NCI-H226 (cell line): Measurements from ENCODE around the gene DCP2.

Source experiments
- DNase-seq: peaks from one replicate; pipeline ENCODE4 v3.0.0-alpha.2; 2015

The DCP2 gene

DNA sequence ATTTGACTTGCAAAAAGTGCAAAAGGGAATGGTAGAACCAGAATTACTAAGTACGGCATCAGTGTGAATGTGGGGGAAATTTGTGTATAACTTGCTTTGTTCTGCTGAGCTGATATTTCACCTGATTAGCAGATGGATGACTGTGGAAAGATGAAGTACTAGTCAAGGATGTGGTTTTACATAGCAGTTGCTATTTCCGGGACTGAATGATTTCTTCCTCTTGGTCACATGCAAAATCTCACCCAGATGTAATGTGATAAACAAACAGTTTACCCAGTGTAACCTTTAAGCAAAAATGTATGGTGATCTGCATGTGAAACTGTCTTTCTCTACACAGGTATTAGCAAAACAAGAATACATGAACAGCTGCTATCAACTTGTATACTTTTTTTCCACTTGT, 46.1 kb downstream of the DCP2 start:
- no peak for DNase-seq

DNA sequence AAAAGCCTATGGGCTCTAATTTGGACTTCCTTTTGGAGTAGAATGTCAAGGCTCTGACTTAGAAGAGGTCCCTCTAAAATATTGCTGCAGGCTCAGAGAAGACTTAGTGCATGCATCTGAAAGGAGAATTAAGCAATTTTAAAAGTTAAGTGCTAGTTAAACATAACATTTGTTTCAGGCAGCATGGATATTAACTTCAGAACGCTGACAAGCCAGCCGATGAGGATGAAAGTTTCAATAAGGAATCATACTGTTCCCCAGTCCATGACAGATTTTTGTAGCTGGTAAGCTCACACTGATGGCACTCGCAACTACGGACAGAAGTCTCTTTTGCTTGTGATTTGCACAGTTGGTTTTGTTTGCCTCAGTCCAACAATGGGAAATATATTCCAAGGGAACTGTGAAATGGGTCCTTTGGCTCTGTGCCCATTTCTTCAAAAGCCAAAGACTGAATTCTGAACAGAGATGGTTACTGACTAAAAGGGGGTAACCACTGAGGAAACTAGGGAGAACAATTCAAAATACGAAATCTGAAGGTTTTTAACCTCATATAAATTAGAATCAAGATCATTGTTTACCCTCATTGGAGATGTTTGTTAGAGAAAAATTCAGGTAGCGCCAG, 47.6 kb downstream of the DCP2 start:
- DNase-seq, result no peak

- DNase-seq, result no peak
Observed at GRCh38 chr5:113025596-113025995, 49.0 kb downstream of the DCP2 start.

DNA sequence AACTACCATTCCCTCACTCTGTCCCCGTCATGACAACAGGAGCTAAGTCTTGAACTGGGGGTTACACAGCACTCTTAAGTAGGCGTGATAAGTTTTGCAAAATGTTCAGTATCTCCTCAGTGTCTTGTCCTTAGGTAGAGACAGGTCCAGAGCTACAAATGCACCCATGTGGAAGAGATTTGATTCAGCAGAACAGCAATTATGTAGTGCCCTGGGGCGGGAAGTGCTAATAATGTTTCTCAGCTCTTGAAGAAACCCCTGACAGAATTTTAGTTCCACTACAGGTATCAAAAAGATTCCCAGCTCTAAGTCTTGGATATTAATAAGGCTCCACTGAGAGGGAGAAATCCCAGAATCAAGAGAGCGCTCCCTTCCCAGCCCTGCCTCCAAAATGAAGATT, 49.6 kb downstream of the DCP2 start:
- no peak for DNase-seq

GRCh38 chr5:113027015-113027414, 50.4 kb downstream of the DCP2 start:
- no peak for DNase-seq

- no peak for DNase-seq
Observed at GRCh38 chr5:113027431-113027830, 50.8 kb downstream of the DCP2 start.

DNA sequence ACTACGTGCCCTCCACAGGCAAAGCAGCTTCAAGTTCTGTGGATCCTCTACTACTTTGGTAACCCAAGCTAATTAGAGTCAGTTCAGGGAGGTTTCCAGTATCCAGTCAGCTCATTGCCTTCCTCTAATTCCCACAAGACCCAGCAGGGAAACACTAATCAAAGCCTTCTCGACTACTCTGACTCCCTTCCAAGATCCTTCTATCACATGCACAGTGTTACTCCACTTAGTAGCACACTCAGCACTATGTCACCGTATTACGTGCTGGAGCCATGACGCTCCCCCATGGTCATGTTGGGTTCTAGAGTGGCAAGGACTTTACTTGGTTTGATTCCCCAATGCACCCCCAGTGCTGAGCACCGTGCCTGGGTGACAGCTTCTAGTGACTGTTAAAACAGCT, 53.0 kb downstream of the DCP2 start:
- DNase-seq, result no peak

GRCh38 chr5:113031104-113031503, 54.5 kb downstream of the DCP2 start:
- no peak for DNase-seq

DNA sequence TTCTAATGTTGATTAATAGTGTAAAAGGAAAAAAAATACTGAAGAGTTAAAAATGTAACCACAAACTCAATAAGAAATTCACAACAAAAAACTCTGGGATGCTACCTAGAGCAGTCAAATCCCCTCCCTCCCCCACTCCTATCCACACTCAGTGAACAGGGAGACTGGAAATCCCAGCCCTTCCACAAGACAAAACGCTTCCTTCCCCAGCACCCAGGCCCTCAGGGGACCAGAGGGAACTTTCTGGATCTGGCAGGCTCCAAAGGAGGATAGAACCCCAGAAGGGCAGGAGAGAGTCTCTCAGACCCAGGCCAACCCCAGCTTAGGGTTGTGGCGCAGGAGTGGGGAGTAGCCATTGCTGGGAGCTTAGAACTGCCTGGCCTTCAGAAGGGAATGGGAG, 55.0 kb downstream of the DCP2 start:
- no peak for DNase-seq

- DNase-seq, result peak; percentile 66
Observed at GRCh38 chr5:113034182-113034773, 57.7 kb downstream of the DCP2 start.

DNA sequence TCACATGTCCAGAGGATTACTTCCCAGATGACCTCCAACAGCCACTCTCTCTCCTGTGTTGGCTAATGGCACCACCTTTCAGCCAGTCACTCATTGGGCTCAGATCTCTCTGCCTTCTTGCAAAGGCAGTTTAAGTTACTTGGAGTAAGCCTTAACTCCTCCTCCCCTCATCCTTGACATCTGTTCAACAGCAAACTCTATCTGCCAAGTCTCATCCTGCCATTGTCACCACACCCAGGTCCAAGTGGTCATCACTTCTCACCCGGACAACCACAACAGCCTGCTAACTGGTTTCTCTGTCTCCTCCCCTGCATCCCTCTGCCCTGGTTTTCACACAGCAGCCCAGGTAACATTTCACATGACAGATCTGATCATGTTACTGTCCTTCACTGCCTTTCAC, 58.5 kb downstream of the DCP2 start:
- DNase-seq, result no peak

DNA sequence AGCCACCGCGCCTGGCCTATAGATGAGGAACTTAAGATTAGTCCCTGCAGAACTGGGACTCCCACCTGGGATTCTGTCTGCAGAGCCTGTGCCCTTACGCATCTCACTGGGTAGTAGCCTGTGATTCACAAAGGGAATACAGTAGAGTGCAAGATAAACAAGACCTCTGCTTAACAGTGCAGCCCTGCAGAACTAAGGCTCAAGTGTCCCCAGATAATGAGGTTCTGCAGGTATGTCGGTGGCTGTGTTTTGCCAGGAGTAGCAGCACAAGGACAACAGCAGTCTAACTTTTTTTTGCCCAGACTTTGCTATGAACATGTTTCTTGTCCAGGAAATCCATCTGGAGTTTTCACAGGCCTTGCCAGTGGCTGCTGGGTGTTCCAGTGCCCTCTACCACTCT, 59.7 kb downstream of the DCP2 start:
- no peak for DNase-seq

GRCh38 chr5:113036826-113037225, 60.2 kb downstream of the DCP2 start:
- DNase-seq, result no peak

- DNase-seq, result no peak
Observed at GRCh38 chr5:113038136-113038535, 61.5 kb downstream of the DCP2 start.

DNA sequence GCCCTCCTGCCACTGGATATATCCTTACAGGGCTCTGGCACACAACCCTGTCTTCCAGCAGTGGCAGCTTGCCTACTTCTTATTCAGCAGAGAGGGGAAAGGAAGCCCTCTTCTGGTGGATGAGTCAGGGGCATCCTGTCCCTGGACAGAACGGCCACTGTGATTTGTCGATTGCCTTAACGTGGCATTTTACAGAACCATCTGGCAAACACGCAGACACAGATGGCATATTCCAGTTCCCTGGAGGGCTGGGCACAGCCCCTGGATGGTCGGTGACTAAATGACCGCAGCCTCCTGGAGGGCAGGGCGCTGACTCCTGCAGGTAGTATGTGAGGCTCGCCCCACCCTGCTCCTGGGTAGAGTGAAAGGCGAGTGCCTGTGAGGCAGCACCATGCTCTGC, 62.1 kb downstream of the DCP2 start:
- DNase-seq, result no peak

DNA sequence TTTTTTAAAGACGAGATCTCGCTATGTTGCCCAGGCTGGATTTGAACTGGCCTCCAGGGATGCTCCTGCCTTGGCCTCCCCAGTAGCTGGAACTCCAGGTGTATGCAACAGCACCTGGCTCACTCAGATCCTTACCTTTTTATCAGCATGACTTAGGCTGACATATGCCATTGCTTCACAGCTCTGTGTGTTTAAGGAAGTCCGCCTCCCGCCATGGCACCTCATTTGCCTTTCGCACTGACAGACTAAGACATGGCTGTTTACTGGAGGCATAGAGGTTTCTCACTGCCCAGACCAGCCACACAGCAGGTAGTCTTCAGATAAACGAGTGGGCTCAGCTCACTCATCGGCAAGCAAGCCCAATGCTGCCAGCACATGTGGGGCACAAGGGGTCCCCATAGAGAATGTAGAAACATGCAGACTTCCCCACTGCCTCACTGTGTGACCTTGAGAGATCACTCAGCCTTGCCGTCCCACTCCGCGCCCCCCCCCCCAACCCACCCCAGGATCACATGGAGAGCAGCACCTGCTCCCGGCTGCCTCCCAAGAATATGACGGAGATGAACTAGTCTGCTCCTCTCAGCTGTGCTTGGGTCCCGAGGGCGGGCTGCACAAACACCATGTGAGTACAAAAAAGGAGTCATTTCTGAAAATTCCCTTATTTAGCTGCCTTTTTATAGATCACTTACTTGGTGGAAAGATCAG, 62.8 kb downstream of the DCP2 start:
- no peak for DNase-seq

DNA sequence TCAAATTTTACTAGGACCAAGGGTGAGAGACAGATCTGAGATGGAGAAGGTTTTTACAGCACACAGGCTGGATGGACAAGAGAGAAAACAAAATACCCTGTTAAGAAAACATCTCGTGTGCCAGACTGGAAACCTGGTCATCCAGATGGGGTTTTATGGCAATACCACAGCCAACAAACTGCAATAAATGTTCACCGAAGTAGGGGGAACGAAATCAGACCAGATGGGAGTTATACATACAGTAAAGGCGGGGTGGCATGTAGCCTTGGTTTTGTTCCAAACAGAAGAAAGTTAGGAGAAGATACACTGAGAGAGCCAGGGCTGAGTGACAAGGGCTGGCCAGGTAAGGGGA, 63.3 kb downstream of the DCP2 start:
- DNase-seq, result no peak

DNA sequence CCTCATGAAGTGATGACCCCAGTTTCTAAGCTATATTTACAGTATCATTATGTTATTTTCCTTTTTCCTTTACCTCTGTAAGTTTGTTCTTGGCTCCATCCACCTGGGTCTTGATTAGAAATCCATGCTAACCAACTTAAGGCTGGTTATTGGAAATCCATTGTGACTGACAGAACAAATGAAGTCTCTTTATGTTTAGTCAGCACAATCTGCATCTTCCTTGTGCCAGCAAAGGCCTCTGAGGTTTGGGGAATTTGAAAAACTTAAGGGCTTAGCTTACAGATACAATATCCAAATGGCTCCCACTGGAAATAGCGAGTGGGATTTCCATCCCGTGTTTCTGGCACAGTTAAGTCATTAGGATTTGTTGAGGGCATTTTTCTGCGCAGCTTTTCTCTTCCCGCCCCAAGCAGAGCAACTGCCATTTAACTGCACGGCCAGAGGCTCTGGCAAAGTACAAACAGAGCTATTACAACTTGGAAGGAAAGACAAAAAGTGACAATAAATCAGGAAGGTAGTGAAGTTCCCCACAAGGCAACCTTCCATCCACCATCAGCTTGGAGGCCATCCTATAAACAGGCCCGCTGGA, 64.2 kb downstream of the DCP2 start:
- no peak for DNase-seq

- no peak for DNase-seq
Observed at GRCh38 chr5:113042491-113043243, 66.1 kb downstream of the DCP2 start.

- DNase-seq, result no peak
Observed at GRCh38 chr5:113043491-113043931, 66.9 kb downstream of the DCP2 start.

- no peak for DNase-seq
Observed at GRCh38 chr5:113044776-113045465, 68.3 kb downstream of the DCP2 start.

DNA sequence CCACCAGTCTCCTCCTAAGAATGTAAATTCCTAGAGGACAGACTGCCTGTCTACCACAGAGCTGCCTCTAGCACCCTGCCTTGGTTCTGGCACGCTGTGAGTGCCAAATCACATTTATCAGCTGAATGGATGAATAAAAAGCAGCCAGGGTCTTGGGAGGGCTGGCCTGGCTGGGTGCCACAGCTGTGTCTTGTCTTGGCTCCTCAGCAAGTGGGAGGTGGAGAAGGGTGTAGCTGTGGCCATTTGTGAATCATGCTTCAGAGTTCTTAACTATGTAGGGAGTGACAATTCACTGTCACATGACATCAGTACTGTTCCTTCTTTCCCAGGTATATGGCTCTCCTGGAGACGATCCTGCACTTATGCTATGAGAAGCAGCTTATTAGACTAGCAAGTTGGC, 70.6 kb downstream of the DCP2 start:
- DNase-seq, result peak; percentile 90
